ENCODE data around the gene CYP2E1. TPM values are rescaled to one million over a fixed set of nuclear protein-coding genes. Genes with fewer than 3 reads are reported as not detected.
"Not testable (repeated sequence)": the region's sequence is repeated elsewhere in the genome, so short reads cannot be mapped to it uniquely, and the experiment has no call there.

CYP2E1 gene
- total RNA-seq, 2 experiments from 2014 or later, result not detected

- H3K27ac Mint-ChIP-seq, result no peak overlapping the region
- H3K27me3 Mint-ChIP-seq, result peaks cover 10% of the 10 kb centered on the region
- H3K36me3 Mint-ChIP-seq, result no peaks in the 10 kb centered on the region
- no peak for DNase-seq
- H3K9me3 Mint-ChIP-seq, result no peaks in the 10 kb centered on the region
- H3K4me3 Mint-ChIP-seq, result no peak overlapping the region
- H3K4me1 Mint-ChIP-seq, result peaks cover 10% of the 10 kb centered on the region
These were observed 11.1 kb upstream of the CYP2E1 start for GRCh38 chr10:133516057-133516456.

GRCh38 chr10:133518517-133518916, 8.6 kb upstream of the CYP2E1 start:
- H3K4me3 Mint-ChIP-seq, DNase-seq, H3K4me1 Mint-ChIP-seq, H3K36me3 Mint-ChIP-seq, H3K27ac Mint-ChIP-seq: not testable (repeated sequence)
- peaks cover 22% of the 10 kb centered on the region for H3K27me3 Mint-ChIP-seq
- H3K9me3 Mint-ChIP-seq, result peaks cover 11% of the 10 kb centered on the region

- H3K27ac Mint-ChIP-seq, result peak overlapping the region; percentile 20
- peaks cover 10% of the 10 kb centered on the region for H3K4me1 Mint-ChIP-seq
- H3K36me3 Mint-ChIP-seq, result no peaks in the 10 kb centered on the region
- peaks cover 24% of the 10 kb centered on the region for H3K27me3 Mint-ChIP-seq
- H3K9me3 Mint-ChIP-seq, result peaks cover 12% of the 10 kb centered on the region
- DNase-seq, result peak; percentile 94
- peak overlapping the region; percentile 67 for H3K4me3 Mint-ChIP-seq
These were observed 6.9 kb upstream of the CYP2E1 start for GRCh38 chr10:133520193-133520738.

- peaks cover 48% of the 10 kb centered on the region for H3K27me3 Mint-ChIP-seq
These were observed 3.4 kb upstream of the CYP2E1 start for GRCh38 chr10:133523631-133524203.

GRCh38 chr10:133525444-133525843, 1.7 kb upstream of the CYP2E1 start:
- Mint-ChIP-seq H3K4me1 (peaks cover 19% of the 10 kb centered on the region), H3K36me3 (no peaks in the 10 kb centered on the region), H3K27me3 (peaks cover 65% of the 10 kb centered on the region), H3K9me3 (peaks cover 12% of the 10 kb centered on the region), H3K27ac (no peak overlapping the region), H3K4me3 (no peak overlapping the region)
- no peak for DNase-seq

More at GRCh38 chr10:133523631-133524203, 3.4 kb upstream of the CYP2E1 start:
- no peak overlapping the region for H3K4me3 Mint-ChIP-seq
- no peak overlapping the region for H3K27ac Mint-ChIP-seq
- DNase-seq, result no peak
- H3K36me3 Mint-ChIP-seq, result no peaks in the 10 kb centered on the region
- peaks cover 13% of the 10 kb centered on the region for H3K4me1 Mint-ChIP-seq
- H3K9me3 Mint-ChIP-seq, result peaks cover 12% of the 10 kb centered on the region

- Mint-ChIP-seq H3K27me3 (peaks cover 69% of the 10 kb centered on the region), H3K27ac (no peak overlapping the region), H3K4me1 (peaks cover 14% of the 10 kb centered on the region), H3K4me3 (peak overlapping the region; percentile 10), H3K36me3 (no peaks in the 10 kb centered on the region), H3K9me3 (peaks cover 6% of the 10 kb centered on the region)
- no peak for DNase-seq
These were observed 658 bp downstream of the CYP2E1 start for GRCh38 chr10:133527771-133528271.

GRCh38 chr10:133528296-133528844, 1.2 kb downstream of the CYP2E1 start:
- Mint-ChIP-seq H3K4me3 (peak overlapping the region; percentile 48), H3K27ac (no peak overlapping the region), H3K36me3 (no peaks in the 10 kb centered on the region), H3K27me3 (peaks cover 68% of the 10 kb centered on the region), H3K9me3 (peaks cover 2% of the 10 kb centered on the region), H3K4me1 (peaks cover 14% of the 10 kb centered on the region)
- no peak for DNase-seq

- Mint-ChIP-seq H3K27ac (no peak overlapping the region), H3K36me3 (no peaks in the 10 kb centered on the region), H3K4me1 (peaks cover 14% of the 10 kb centered on the region), H3K9me3 (no peaks in the 10 kb centered on the region), H3K4me3 (peak overlapping the region; percentile 72), H3K27me3 (peaks cover 67% of the 10 kb centered on the region)
- no peak for DNase-seq
These were observed 1.8 kb downstream of the CYP2E1 start for GRCh38 chr10:133528845-133529575.

- H3K36me3 Mint-ChIP-seq, result no peaks in the 10 kb centered on the region
- no peak for DNase-seq
- H3K27me3 Mint-ChIP-seq, result peaks cover 67% of the 10 kb centered on the region
- H3K9me3 Mint-ChIP-seq, result no peaks in the 10 kb centered on the region
- H3K4me1 Mint-ChIP-seq, result peaks cover 14% of the 10 kb centered on the region
- no peak overlapping the region for H3K27ac Mint-ChIP-seq
- H3K4me3 Mint-ChIP-seq, result peak overlapping the region; percentile 72
These were observed 2.4 kb downstream of the CYP2E1 start for GRCh38 chr10:133529576-133529946.

GRCh38 chr10:133530506-133530905, 3.3 kb downstream of the CYP2E1 start:
- no peak overlapping the region for H3K4me3 Mint-ChIP-seq
- peaks cover 14% of the 10 kb centered on the region for H3K4me1 Mint-ChIP-seq
- H3K27me3 Mint-ChIP-seq, result peaks cover 63% of the 10 kb centered on the region
- H3K9me3 Mint-ChIP-seq, result no peaks in the 10 kb centered on the region
- DNase-seq, result no peak
- no peak overlapping the region for H3K27ac Mint-ChIP-seq
- H3K36me3 Mint-ChIP-seq, result no peaks in the 10 kb centered on the region

GRCh38 chr10:133532871-133533270, 5.7 kb downstream of the CYP2E1 start:
- Mint-ChIP-seq H3K4me3 (no peak overlapping the region), H3K9me3 (no peaks in the 10 kb centered on the region), H3K27ac (no peak overlapping the region), H3K4me1 (peaks cover 16% of the 10 kb centered on the region), H3K27me3 (peaks cover 46% of the 10 kb centered on the region), H3K36me3 (no peaks in the 10 kb centered on the region)
- DNase-seq, result no peak

GRCh38 chr10:133534417-133534816, 7.3 kb downstream of the CYP2E1 start:
- Mint-ChIP-seq H3K9me3 (no peaks in the 10 kb centered on the region), H3K36me3 (no peaks in the 10 kb centered on the region), H3K4me3 (no peak overlapping the region), H3K27me3 (peaks cover 30% of the 10 kb centered on the region), H3K4me1 (peaks cover 7% of the 10 kb centered on the region), H3K27ac (no peak overlapping the region)
- no peak for DNase-seq

GRCh38 chr10:133536198-133536597, 9.0 kb downstream of the CYP2E1 start:
- no peak overlapping the region for H3K4me3 Mint-ChIP-seq
- no peaks in the 10 kb centered on the region for H3K36me3 Mint-ChIP-seq
- no peak for DNase-seq
- no peaks in the 10 kb centered on the region for H3K9me3 Mint-ChIP-seq
- no peak overlapping the region for H3K27ac Mint-ChIP-seq
- peaks cover 12% of the 10 kb centered on the region for H3K27me3 Mint-ChIP-seq
- H3K4me1 Mint-ChIP-seq, result peaks cover 2% of the 10 kb centered on the region

GRCh38 chr10:133537546-133538545, 10.7 kb downstream of the CYP2E1 start:
- Mint-ChIP-seq H3K4me3 (no peak overlapping the region), H3K36me3 (no peaks in the 10 kb centered on the region), H3K9me3 (no peaks in the 10 kb centered on the region), H3K4me1 (peaks cover 2% of the 10 kb centered on the region), H3K27ac (no peak overlapping the region), H3K27me3 (peaks cover 5% of the 10 kb centered on the region)
- no peak for DNase-seq
